HS-5 (cell line): ENCODE measurements around the gene PDE1C.

Source experiments
- DNase-seq: peaks from one replicate; pipeline ENCODE4 v3.0.0-alpha.2; 2012; ENCODE audit warnings: low read depth

PDE1C gene

GRCh38 chr7:31991846-31992245, 78.4 kb downstream of the PDE1C start:
- DNase-seq = no peak

DNA sequence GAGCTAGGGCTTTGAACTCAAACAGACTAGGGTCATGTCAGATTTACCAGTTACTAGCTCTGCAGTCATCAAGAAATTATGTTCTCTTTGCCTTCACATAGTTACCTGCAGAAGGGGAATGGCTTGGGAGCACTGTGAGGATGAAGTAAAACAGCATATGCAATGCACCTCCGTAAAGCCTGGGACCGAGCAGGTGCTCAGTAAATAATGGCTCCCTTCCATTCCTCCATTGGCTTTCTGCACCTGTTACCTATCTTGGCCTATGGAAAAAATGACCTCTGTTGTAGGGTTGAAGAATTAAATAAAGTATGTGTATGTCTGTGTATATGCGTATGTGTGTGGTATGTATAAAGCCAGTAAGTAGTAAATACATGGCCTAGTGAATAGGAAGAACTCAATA, 78.8 kb downstream of the PDE1C start:
- DNase-seq = no peak

DNA sequence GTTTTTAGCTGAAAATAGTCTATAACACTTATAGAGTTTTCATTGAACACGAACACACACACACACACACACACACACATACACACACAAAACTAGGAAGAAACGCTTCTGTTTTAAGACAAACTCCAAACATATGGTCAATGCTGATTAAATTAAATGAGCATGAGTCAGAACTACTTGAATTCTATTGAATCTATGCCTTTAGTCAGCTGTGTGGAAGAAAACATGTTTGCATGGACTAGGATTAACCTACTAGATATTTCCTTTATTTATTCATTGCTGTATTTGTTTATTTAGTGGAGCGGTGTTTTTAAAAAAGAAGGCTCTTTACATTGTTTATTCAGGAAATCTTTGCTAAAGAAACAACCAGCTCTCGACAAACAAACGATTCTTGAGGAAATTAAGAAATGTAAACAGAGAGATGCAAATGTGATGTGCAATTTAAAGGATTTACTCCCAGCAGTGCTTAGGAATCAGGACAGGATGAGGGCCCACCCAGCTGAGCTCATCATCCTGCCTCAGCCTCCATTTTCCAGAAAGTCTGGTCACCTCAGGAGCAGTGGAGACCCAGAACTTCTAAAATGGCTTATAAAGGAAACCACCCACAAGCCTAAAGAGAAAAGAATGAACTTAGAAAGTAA, 83.2 kb downstream of the PDE1C start:
- peak; percentile 47 for DNase-seq

DNA sequence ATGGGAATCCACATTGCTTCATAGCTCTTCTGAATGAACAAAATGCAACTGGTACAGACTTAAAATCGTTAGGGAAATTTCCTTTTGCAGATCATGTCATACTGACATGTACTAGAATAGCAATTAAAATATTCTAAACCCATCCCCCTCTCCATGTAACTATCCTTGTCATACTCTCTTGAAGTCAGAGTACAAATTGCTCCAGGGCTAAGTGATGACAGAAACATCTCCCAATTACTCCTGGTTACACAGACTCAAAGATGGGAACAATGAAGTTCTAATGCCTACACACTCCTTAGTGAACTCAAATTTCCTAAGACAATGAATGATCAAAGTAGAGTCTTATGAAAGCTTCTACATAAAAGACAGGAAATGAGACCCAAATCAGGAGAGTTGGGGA, 87.2 kb downstream of the PDE1C start:
- no peak for DNase-seq

- no peak for DNase-seq
Observed at GRCh38 chr7:31981874-31982390, 88.3 kb downstream of the PDE1C start.

GRCh38 chr7:31979690-31980330, 90.4 kb downstream of the PDE1C start:
- no peak for DNase-seq

DNA sequence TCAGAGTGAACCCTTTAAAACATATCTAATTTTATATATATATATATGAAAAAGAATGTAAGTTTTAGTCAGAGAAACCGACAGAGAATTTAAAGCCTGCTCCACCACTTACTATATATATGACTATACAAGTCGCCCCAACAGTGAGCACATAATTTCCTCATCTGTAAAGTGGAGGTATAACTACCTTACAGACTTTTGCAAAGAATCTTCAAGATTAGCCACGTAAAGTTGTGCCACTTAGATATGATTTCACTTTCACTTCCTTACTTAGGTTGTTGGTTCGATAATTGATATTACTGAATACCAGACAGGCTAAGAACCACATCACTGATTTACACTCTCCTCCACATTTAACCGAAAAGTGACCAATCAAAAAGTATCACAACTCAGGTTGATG, 94.7 kb downstream of the PDE1C start:
- no peak for DNase-seq

- DNase-seq = no peak
Observed at GRCh38 chr7:31974351-31974750, 95.9 kb downstream of the PDE1C start.

DNA sequence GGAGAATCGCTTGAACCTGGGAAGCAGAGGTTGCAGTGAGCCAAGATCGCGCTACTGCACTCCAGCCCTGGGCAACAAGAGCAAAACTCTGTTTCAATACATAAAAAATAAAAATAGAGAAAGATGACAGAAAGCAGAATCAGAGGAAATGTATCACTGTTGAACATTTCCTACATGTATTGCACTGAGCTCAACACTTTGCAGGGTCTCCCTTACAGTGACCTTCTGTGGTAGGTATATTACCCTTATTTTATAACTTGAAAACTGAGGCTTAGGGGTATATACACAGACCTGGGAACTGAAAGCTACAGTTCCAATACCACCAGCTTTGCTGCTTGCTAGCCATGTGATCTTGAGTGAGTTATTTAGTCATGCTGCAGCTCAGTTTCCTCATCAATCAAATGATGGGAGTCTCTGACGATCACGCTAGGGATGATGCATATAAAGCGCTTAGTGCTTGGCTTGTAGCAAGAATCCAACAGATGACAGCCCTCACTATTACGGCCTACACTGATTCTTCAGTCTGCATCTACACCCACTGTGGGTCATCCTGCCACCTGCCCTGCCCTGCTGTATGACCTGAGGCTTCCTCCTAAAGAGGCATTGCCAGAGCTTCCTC, 99.0 kb downstream of the PDE1C start:
- no peak for DNase-seq

- DNase-seq = no peak
Observed at GRCh38 chr7:31970501-31970900, 99.7 kb downstream of the PDE1C start.

DNA sequence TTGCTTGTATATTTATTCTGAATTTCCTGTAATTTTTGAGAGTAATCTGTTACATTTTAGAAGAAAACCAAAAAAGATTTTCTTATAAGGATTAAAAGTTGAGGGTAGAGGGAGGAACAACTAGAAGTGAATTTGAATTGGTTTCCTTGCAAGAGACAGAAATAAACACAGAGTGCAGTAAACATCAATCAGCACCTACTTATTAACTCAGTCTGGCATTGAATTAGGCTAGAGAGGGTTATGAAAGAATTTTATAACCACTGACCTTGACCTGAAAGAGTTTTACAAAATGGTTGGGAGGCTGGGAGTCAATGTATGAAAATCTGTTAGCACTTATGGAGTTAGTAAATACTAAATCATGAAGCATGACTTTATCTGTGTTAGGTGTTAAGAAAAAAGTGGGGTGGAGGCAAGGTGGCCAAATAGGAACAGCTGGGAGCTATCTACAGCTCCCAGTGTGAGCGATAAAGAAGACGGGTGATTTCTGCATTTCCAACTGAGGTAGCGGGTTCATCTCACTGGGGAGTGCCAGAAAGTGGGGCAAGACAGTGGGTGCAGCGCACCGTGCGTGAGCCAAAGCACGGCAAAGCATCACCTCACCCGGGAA, 106.5 kb downstream of the PDE1C start:
- no peak for DNase-seq

DNA sequence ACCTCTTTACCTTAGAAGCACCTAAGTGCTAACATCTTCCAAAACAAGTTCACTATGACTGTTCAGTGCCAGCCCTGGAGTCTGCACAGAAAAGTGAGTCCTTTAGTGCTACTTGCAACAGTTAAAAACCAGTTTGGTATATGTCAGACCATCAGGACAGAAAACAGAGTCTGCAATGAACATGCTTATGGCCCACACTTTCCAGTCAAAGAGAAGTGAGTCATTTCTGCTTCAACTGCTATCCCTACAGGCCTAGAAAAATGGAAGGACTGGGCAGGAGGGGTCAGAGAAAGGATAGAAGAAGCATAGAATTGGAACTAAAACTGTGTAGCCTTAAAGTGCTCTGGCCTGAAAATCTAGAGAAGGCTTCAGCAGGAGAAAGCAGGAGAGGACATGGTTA, 108.0 kb downstream of the PDE1C start:
- no peak for DNase-seq

DNA sequence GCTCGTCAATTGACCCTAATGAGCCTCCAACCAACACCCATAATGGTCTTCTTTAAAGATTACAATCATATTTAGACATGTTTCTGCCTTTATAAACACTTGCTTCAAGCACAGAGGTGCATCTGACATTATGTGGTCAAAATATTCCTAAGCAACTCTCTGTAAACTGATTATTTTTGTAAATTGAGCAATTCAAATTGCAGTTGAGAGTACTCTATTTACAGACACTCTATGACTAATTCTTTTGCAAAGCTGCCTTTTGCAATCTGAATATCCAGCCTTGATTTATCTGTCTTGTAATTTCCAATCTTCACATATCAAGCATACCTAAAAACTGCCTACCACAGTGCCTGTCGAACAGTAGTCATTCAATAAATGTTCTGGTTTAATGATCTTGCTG, 112.0 kb downstream of the PDE1C start:
- no peak for DNase-seq

- DNase-seq = no peak
Observed at GRCh38 chr7:31957756-31958155, 112.5 kb downstream of the PDE1C start.

DNA sequence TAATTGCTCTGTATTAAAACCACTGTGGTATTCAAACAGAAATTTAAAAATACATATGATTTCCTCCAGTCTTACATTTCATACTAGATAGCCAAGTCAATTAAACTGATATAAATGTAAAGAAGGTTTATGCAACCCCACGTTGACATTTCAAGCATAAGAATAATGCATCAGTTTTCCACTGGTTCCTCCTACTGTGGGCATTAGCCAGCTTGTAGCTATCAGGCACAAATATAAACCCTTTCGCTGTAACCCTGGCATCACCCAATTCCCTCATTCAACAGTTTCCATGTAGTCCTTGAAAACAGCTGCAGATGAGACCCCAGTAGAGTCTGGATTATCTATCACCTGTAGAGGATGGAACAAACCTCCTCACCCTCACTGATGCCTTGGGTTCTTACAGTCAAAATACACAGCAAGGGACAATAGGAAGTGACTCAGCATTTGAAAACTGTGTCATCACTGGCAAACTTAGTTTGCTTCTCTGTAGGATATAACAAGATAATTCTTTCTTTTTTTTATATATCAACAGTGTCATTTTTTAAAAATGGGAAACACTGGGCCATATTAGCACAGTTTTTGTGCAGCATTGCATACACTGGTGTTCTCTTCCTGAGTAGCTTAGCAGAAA, 113.0 kb downstream of the PDE1C start:
- DNase-seq = peak; percentile 26

DNA sequence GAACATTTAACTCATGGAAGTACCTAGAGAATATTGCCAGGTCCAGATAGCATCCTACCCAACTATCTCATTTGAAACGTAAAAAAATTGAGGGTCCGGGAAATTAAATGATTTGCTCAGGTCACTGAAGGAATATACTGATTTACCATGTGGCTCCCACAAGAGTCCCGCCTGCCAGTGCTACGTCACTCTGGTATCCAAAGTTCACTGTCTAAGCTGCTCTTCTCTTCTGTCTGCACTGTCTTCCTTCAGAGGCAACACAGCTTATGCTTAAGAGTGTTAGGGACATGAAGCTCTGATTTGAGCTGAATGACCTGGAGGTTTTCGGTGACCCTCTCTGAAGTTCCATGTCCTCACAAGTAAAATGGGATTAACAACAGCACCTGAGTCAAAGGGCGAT, 114.6 kb downstream of the PDE1C start:
- DNase-seq = no peak

DNA sequence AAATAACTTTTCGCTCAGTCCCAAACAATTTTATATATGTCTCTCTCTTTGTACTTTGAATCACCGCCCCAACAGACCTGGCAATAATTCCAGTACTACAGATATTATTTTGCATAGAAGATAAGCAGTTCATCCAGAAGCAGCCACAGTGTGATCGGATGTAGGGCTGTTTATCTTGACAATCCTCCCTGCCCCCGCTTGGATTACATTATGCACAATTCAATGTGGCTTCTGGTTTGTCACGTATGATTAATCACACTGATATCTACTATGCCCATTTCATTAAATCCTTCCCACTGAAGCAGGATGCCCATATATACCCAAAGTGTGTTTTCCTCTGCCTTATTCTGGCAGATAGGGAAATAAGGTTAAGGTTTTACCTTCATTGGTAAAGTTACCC, 115.2 kb downstream of the PDE1C start:
- DNase-seq = no peak

DNA sequence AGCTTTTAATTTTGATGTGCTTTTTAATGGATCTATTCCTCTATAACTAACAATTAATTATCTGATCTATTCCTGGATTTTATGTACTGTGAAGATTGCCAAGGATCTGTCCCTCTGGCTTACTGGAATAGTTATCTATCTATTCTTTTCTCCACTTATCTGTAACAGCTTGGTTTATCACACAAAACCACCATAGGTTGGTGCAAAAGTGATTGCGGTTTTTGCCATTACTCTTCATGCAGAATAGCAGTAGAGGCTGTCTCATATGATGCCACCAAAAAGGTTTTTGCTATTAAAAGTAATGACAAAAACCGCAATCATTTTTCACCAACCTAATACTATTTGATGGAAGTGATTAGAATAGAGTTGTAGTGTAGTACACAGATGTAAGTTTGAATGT, 115.7 kb downstream of the PDE1C start:
- DNase-seq = no peak

DNA sequence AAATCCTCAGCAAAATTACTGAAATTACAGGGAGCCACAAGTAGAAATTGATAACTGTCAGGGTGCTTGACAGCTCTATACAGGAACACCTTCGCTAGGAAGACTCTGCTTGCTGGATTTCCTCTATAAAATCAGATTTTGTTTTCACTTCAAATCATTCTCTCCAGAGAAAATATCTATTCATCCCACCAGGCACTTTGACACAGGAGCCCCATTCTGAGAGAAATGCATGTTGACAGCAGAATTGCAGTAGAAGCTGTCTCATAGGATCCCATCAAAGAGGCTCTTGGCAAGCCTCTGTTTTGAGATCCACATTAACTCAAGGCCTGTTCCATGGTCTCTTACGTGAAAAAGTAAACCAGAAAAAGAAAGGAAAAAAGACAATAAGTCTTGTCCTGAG, 116.8 kb downstream of the PDE1C start:
- no peak for DNase-seq

- DNase-seq = no peak
Observed at GRCh38 chr7:31950091-31950755, 120.0 kb downstream of the PDE1C start.

- DNase-seq = peak; percentile 88
Observed at GRCh38 chr7:31948029-31948428, 122.2 kb downstream of the PDE1C start.

DNA sequence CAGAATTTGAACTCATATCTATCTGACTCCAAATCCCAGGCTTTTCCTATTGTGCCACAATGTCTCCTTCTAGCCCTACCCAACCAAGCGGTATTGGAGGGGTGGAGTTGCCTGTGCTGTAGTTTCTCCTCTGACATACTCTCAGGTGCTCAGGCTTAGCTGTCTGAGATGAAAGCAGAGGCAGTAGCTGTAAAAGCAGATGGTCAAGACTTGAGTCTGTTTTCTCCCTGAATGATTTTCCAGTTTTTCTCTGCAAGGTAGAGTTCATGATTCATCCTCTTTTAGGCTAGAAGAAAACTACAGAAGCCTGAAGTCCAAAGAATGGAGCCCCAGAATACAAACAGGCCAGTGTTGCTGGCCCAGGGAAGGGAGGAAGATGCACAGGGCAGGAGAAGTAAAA, 130.0 kb downstream of the PDE1C start:
- no peak for DNase-seq
